Measurements from ENCODE around the gene PHIP. TPM values are rescaled to one million over a fixed set of nuclear protein-coding genes. Genes with fewer than 3 reads are reported as not detected.

The PHIP gene
- total and polyA plus RNA-seq, 2 donors (not counting 3 experiments of a cell fraction or from before 2014, with no cell fraction given): 3.5 to 28.4 TPM

DNA sequence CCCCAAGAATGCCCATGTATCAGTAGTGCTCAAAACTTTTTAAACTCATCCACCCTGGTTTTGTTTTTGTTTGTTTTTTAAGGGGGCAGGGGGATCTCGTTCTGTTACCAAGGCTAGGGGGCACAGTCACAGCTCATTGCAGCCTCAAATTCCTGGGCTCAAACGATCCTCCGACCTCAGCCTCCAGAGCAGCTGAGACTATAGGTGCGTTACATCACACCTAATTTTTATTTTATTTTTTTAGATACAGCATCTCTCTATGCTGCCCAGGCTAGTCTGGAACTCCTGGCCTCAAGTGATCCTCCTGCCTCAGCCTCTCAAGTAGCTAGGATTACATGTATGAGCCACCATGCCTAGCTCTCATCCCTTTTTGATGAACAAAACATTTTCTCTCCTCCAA is 11.2 kb downstream of the PHIP start:
- TF ChIP-seq POLR2A (IDR thresholded peaks at IDR 0.05; ENCODE audit: low read depth, low read length) (no peak), JUN (IDR thresholded peaks at IDR 0.05; ENCODE audit: borderline replicate concordance, insufficient read depth, insufficient read length, low read depth) (no peak), POLR2AphosphoS5 (IDR thresholded peaks at IDR 0.05; ENCODE audit: insufficient read depth, low read depth, low read length) (no peak)
- Histone ChIP-seq H3K9me3 (replicated peaks; ENCODE audit: control insufficient read depth, insufficient read depth, low read length) (no peaks in the 10 kb centered on the region), H3K27me3 (ENCODE audit: control insufficient read depth in 2 of 2, insufficient read depth in 2 of 2, low read length in 2 of 2) (no peaks in the 10 kb centered on the region), H3K9me1 (replicated peaks; ENCODE audit: control insufficient read depth, extremely low read depth, insufficient read depth, low read length) (no peaks in the 10 kb centered on the region), H3K27ac (ENCODE audit: insufficient read depth, low read depth, low read length) (no peak overlapping the region), H3K9ac (replicated peaks; ENCODE audit: extremely low read depth, insufficient read depth, low read length) (no peak overlapping the region), H3K4me2 (ENCODE audit: insufficient read depth, low read length) (no peak overlapping the region), H2AFZ (ENCODE audit: low read depth, low read length) (no peak overlapping the region), H3K4me3 (replicated peaks in 1 of 3; ENCODE audit: insufficient read depth in 1 of 3, low read depth in 1 of 3, low read length in 3 of 3) (no peak overlapping the region), H3K36me3 (ENCODE audit: control insufficient read depth in 2 of 2, extremely low read depth in 1 of 2, insufficient read depth in 2 of 2, low read length in 2 of 2) (peaks cover 0 to 4% of the 10 kb centered on the region in 2 experiments), H4K20me1 (replicated peaks; ENCODE audit: control insufficient read depth, extremely low read depth, insufficient read depth, low read length) (no peaks in the 10 kb centered on the region), H3K79me2 (ENCODE audit: control insufficient read depth, insufficient read depth, low read length) (peaks cover 68% of the 10 kb centered on the region), H3K4me1 (ENCODE audit: control insufficient read depth, extremely low read depth, insufficient read depth, low read length) (peaks cover 4% of the 10 kb centered on the region)
- FAIRE-seq (no peak), DNase-seq (ENCODE audit: low read depth, low spot score) (no peak)
- dilution Hi-C loops (cut with MboI; ENCODE audit: extremely low pct_ligation_motif_present, low sequenced_read_pairs): no loop called here
- no TSS peak for BruUV-seq (replicated peaks)
- ChIA-PET POLR2A (no interaction called here), CTCF (no interaction called here)
- intact Hi-C loops (cut with micrococcal nuclease): no loop called here

DNA sequence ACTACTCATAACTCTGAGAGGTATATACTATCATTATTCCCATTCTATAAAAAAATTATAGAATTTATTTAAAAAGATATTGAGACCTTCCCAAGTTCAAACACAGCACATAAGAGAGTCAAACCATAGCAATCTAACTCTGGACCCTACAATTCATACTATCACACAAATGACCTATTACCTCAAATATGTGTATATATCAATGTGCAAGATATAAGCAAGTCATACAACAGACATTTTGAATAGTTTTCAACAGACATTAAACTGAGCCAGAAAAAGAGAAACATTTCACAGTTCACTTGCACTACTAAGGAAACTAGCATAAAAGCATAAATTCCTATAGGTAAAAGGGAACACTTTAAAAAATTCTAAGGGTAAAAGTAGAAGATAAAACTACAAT is 11.7 kb downstream of the PHIP start:
- no peak for FAIRE-seq
- dilution Hi-C loops (cut with MboI; ENCODE audit: extremely low pct_ligation_motif_present, low sequenced_read_pairs): no loop called here
- no peak for DNase-seq (ENCODE audit: low read depth, low spot score)

More for the DNA sequence above, 11.7 kb downstream of the PHIP start:
- intact Hi-C loops (cut with micrococcal nuclease): no loop called here
- Histone ChIP-seq H3K36me3 (ENCODE audit: control insufficient read depth in 2 of 2, extremely low read depth in 1 of 2, insufficient read depth in 2 of 2, low read length in 2 of 2) (peaks cover 0 to 4% of the 10 kb centered on the region in 2 experiments), H3K27ac (ENCODE audit: insufficient read depth, low read depth, low read length) (no peak overlapping the region), H2AFZ (ENCODE audit: low read depth, low read length) (no peak overlapping the region), H3K9me1 (replicated peaks; ENCODE audit: control insufficient read depth, extremely low read depth, insufficient read depth, low read length) (no peaks in the 10 kb centered on the region), H4K20me1 (replicated peaks; ENCODE audit: control insufficient read depth, extremely low read depth, insufficient read depth, low read length) (no peaks in the 10 kb centered on the region), H3K9ac (replicated peaks; ENCODE audit: extremely low read depth, insufficient read depth, low read length) (no peak overlapping the region), H3K4me3 (replicated peaks in 1 of 3; ENCODE audit: insufficient read depth in 1 of 3, low read depth in 1 of 3, low read length in 3 of 3) (no peak overlapping the region), H3K4me2 (ENCODE audit: insufficient read depth, low read length) (no peak overlapping the region), H3K9me3 (replicated peaks; ENCODE audit: control insufficient read depth, insufficient read depth, low read length) (no peaks in the 10 kb centered on the region), H3K4me1 (ENCODE audit: control insufficient read depth, extremely low read depth, insufficient read depth, low read length) (peaks cover 4% of the 10 kb centered on the region), H3K27me3 (ENCODE audit: control insufficient read depth in 2 of 2, insufficient read depth in 2 of 2, low read length in 2 of 2) (no peaks in the 10 kb centered on the region), H3K79me2 (ENCODE audit: control insufficient read depth, insufficient read depth, low read length) (peaks cover 68% of the 10 kb centered on the region)
- CTCF ChIA-PET: interaction anchor here (0.7 kb wide), 1 partner anchor 14 kb away, joined by 4 read pairs; no protein-coding TSS in a partner anchor
- POLR2A ChIA-PET: no interaction called here
- BruUV-seq (replicated peaks): no TSS peak
- TF ChIP-seq FOS (IDR thresholded peaks at IDR 0.05; ENCODE audit: borderline replicate concordance, insufficient read depth, low read length) (no peak), POLR2AphosphoS5 (IDR thresholded peaks at IDR 0.05; ENCODE audit: insufficient read depth, low read depth, low read length) (no peak), POLR2A (IDR thresholded peaks at IDR 0.05; ENCODE audit: low read depth, low read length) (no peak), MYC (IDR thresholded peaks at IDR 0.05; ENCODE audit: low read depth, low read length) (no peak), JUN (IDR thresholded peaks at IDR 0.05; ENCODE audit: borderline replicate concordance, insufficient read depth, insufficient read length, low read depth) (no peak), EZH2 (IDR thresholded peaks at IDR 0.05; ENCODE audit: borderline replicate concordance, low read depth, low read length, severe bottlenecking) (no peak), GATA2 (IDR thresholded peaks at IDR 0.05; ENCODE audit: insufficient read depth, insufficient read length, low read depth, low read length) (no peak)
- TF ChIP-seq, protein P1, sequence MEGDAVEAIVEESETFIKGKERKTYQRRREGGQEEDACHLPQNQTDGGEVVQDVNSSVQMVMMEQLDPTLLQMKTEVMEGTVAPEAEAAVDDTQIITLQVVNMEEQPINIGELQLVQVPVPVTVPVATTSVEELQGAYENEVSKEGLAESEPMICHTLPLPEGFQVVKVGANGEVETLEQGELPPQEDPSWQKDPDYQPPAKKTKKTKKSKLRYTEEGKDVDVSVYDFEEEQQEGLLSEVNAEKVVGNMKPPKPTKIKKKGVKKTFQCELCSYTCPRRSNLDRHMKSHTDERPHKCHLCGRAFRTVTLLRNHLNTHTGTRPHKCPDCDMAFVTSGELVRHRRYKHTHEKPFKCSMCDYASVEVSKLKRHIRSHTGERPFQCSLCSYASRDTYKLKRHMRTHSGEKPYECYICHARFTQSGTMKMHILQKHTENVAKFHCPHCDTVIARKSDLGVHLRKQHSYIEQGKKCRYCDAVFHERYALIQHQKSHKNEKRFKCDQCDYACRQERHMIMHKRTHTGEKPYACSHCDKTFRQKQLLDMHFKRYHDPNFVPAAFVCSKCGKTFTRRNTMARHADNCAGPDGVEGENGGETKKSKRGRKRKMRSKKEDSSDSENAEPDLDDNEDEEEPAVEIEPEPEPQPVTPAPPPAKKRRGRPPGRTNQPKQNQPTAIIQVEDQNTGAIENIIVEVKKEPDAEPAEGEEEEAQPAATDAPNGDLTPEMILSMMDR (IDR thresholded peaks at IDR 0.05; ENCODE audit: extremely low read depth in 1 of 2, insufficient read depth in 1 of 2, low read depth in 1 of 2, low read length in 2 of 2): no peak
- TF ChIP-seq, protein P2, sequence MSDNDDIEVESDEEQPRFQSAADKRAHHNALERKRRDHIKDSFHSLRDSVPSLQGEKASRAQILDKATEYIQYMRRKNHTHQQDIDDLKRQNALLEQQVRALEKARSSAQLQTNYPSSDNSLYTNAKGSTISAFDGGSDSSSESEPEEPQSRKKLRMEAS (IDR thresholded peaks at IDR 0.05; ENCODE audit: insufficient read depth, insufficient read length): no peak

Data from endothelial cell of umbilical vein (primary cell).